HG03025 (cell line): ENCODE measurements around the gene DOP1B.
"Not testable (repeated sequence)": the region's sequence is repeated elsewhere in the genome, so short reads cannot be mapped to it uniquely, and the experiment has no call there.

Experiments used
- ATAC-seq: cut with Tn5 transposase; IDR thresholded peaks from one replicate; pipeline ENCODE4 v1.9.1; 2021; ENCODE audit warnings: mild to moderate bottlenecking, moderate library complexity; ENCODE audit not compliant: unreplicated experiment, low FRiP score

Gene DOP1B

GRCh38 chr21:36156815-36157670 lies at the start of gene DOP1B:
TSS of gene DOP1B (plus strand) at chr21:36156824. CDS start at chr21:36164734, 7,910 bp downstream.
- peak; percentile 21 for ATAC-seq

- no peak for ATAC-seq
Observed at GRCh38 chr21:36109868-36110267, 46.8 kb upstream of the DOP1B start.

GRCh38 chr21:36111238-36111637 lies 45.4 kb upstream of the DOP1B start:
- no peak for ATAC-seq

GRCh38 chr21:36113647-36114428 lies 42.8 kb upstream of the DOP1B start:
- ATAC-seq = no peak

- ATAC-seq = no peak
Observed at GRCh38 chr21:36115138-36115730, 41.4 kb upstream of the DOP1B start.

- ATAC-seq = no peak
Observed at GRCh38 chr21:36117286-36117741, 39.3 kb upstream of the DOP1B start.

GRCh38 chr21:36120304-36120888 lies 36.2 kb upstream of the DOP1B start:
- no peak for ATAC-seq

GRCh38 chr21:36122977-36123376 lies 33.6 kb upstream of the DOP1B start:
- ATAC-seq = no peak

GRCh38 chr21:36124395-36124794 lies 32.2 kb upstream of the DOP1B start:
- ATAC-seq = no peak

- no peak for ATAC-seq
Observed at GRCh38 chr21:36125512-36126207, 31.0 kb upstream of the DOP1B start.

GRCh38 chr21:36126208-36126565 lies 30.4 kb upstream of the DOP1B start:
- no peak for ATAC-seq

- ATAC-seq = no peak
Observed at GRCh38 chr21:36126621-36127110, 30.0 kb upstream of the DOP1B start.

- no peak for ATAC-seq
Observed at GRCh38 chr21:36127250-36127904, 29.2 kb upstream of the DOP1B start.

- no peak for ATAC-seq
Observed at GRCh38 chr21:36127977-36128376, 28.6 kb upstream of the DOP1B start.

- ATAC-seq = no peak
Observed at GRCh38 chr21:36129219-36129618, 27.4 kb upstream of the DOP1B start.

- ATAC-seq = not testable (repeated sequence)
Observed at GRCh38 chr21:36130414-36130762, 26.2 kb upstream of the DOP1B start.

- ATAC-seq = not testable (repeated sequence)
Observed at GRCh38 chr21:36130839-36131238, 25.8 kb upstream of the DOP1B start.

- ATAC-seq = no peak
Observed at GRCh38 chr21:36132696-36133095, 23.9 kb upstream of the DOP1B start.

GRCh38 chr21:36134803-36135390 lies 21.7 kb upstream of the DOP1B start, which contains the start of gene CBR3:
TSS of gene CBR3 (plus strand) at chr21:36135079. CDS start at chr21:36135193, 114 bp downstream.
- no peak for ATAC-seq
